Nephron (organoid): ENCODE measurements around the gene DNAAF6.
"Not testable (repeated sequence)": the region's sequence is repeated elsewhere in the genome, so short reads cannot be mapped to it uniquely, and the experiment has no call there.

Experiments
- H3K27ac Mint-ChIP-seq, 3 experiments: 2 replicates each; pipeline ENCODE4 v1.8.0; 2020; ENCODE audit warnings: mixed read lengths in 3 of 3, mild to moderate bottlenecking in 2 of 3, moderate library complexity in 1 of 3
- H3K27me3 Mint-ChIP-seq: 2 replicates; pipeline ENCODE4 v1.8.0; 2021; ENCODE audit warnings: low read depth, mild to moderate bottlenecking, moderate library complexity, mixed read lengths
- H3K36me3 Mint-ChIP-seq: 2 replicates; pipeline ENCODE4 v1.8.0; 2020; ENCODE audit warnings: low read depth, mixed read lengths
- H3K4me1 Mint-ChIP-seq: 2 replicates; pipeline ENCODE4 v1.8.0; 2020; ENCODE audit warnings: mixed read lengths
- H3K4me3 Mint-ChIP-seq, 3 experiments: 2 replicates each; pipeline ENCODE4 v1.8.0; 2020; ENCODE audit warnings: mild to moderate bottlenecking in 3 of 3, mixed read lengths in 3 of 3, moderate library complexity in 2 of 3
- H3K9me3 Mint-ChIP-seq: 2 replicates; pipeline ENCODE4 v1.8.0; 2020; ENCODE audit warnings: mixed read lengths
- TF ChIP-seq, protein P1 (sequence below), 3 experiments: fragments of 200-600 bp; sonication (generic); IDR thresholded peaks; one replicate each; pipeline ENCODE4 v1.5.0; 2021; ENCODE audit warnings: antibody characterized with exemption in 3 of 3; ENCODE audit not compliant: unreplicated experiment in 3 of 3

The DNAAF6 gene

GRCh38 chrX:107205770-107206696 lies at the start of gene DNAAF6, which contains the start of gene NUP62CL:
Gene DNAAF6 (plus strand): TSS chrX:107206611. CDS start chrX:107212876, 6,265 bp downstream.
Gene NUP62CL (minus strand): TSS chrX:107206433. CDS start chrX:107175146, 31,287 bp downstream.
- H3K36me3 Mint-ChIP-seq: no peaks in the 10 kb centered on the region
- peak within 1 kb of the TSS; percentile 86 to 91 (median 88) for H3K4me3 Mint-ChIP-seq
- TF ChIP-seq, protein P1, sequence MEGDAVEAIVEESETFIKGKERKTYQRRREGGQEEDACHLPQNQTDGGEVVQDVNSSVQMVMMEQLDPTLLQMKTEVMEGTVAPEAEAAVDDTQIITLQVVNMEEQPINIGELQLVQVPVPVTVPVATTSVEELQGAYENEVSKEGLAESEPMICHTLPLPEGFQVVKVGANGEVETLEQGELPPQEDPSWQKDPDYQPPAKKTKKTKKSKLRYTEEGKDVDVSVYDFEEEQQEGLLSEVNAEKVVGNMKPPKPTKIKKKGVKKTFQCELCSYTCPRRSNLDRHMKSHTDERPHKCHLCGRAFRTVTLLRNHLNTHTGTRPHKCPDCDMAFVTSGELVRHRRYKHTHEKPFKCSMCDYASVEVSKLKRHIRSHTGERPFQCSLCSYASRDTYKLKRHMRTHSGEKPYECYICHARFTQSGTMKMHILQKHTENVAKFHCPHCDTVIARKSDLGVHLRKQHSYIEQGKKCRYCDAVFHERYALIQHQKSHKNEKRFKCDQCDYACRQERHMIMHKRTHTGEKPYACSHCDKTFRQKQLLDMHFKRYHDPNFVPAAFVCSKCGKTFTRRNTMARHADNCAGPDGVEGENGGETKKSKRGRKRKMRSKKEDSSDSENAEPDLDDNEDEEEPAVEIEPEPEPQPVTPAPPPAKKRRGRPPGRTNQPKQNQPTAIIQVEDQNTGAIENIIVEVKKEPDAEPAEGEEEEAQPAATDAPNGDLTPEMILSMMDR (IDR thresholded peaks at IDR 0.05; ENCODE audit: unreplicated experiment in 3 of 3): no peak
- no peaks in the 10 kb centered on the region for H3K4me1 Mint-ChIP-seq
- peaks cover 14% of the 10 kb centered on the region for H3K27me3 Mint-ChIP-seq
- H3K9me3 Mint-ChIP-seq: peaks cover 6% of the 10 kb centered on the region
- peak within 1 kb of the TSS in 1 of 3 experiments; percentile 86 for H3K27ac Mint-ChIP-seq

DNA sequence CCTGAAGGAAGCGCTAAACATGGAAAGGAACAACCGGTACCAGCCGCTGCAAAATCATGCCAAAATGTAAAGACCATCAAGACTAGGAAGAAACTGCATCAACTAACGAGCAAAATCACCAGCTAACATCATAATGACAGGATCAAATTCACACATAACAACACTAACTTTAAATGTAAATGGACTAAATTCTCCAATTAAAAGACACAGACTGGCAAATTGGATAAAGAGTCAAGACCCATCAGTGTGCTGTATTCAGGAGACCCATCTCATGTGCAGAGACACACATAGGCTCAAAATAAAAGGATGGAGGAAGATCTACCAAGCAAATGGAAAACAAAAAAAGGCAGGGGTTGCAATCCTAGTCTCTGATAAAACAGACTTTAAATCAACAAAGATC lies 48.8 kb upstream of the DNAAF6 start:
- H3K4me1 Mint-ChIP-seq, H3K36me3 Mint-ChIP-seq, H3K9me3 Mint-ChIP-seq, H3K4me3 Mint-ChIP-seq, H3K27ac Mint-ChIP-seq, H3K27me3 Mint-ChIP-seq: not testable (repeated sequence)

DNA sequence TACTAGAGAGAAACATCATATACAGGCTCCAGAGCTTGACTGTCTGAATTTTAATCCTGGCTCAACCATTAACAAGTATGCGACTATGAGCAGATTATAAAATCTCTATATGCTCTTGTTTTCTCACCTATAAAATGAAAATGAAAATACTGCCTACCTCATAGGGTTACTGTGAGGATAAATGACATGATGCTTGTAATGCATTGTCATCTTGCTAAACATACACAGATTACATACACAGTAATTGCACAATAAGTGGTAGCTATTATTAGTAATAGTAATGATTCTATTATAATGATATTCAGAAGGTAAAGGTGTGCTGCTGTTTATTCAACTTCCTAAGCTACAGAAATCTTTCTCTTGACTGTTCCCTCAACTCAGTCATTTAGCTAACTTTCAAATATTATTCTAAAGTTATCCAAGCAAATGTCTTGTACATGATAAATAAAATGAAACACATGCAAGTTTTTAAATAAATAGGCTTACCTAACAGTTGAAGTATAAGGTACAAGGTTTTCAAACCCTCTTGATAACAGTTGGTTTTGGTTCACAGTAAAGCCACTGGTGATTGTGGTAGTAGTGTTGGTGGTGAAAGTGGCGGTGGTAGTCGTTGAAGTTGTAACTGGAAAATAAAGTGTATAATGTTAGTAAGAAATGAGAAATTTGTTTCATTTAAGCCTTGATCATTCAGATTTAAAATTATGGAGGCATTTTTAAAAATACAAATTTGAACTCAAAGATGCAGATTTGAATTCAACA lies 39.1 kb upstream of the DNAAF6 start:
- Mint-ChIP-seq H3K27ac (no peak overlapping the region), H3K36me3 (peaks cover 4% of the 10 kb centered on the region), H3K4me3 (no peak overlapping the region), H3K9me3 (peaks cover 10% of the 10 kb centered on the region), H3K27me3 (no peaks in the 10 kb centered on the region), H3K4me1 (no peaks in the 10 kb centered on the region)
- TF ChIP-seq, protein P1 (IDR thresholded peaks at IDR 0.05; ENCODE audit: unreplicated experiment in 3 of 3): no peak

GRCh38 chrX:107168257-107168656 lies 38.2 kb upstream of the DNAAF6 start:
- Mint-ChIP-seq H3K27ac (no peak overlapping the region), H3K36me3 (peaks cover 4% of the 10 kb centered on the region), H3K27me3 (no peaks in the 10 kb centered on the region), H3K9me3 (peaks cover 8% of the 10 kb centered on the region), H3K4me3 (no peak overlapping the region), H3K4me1 (no peaks in the 10 kb centered on the region)
- TF ChIP-seq, protein P1 (IDR thresholded peaks at IDR 0.05; ENCODE audit: unreplicated experiment in 3 of 3): no peak

GRCh38 chrX:107168712-107169111 lies 37.7 kb upstream of the DNAAF6 start:
- H3K36me3 Mint-ChIP-seq: peaks cover 4% of the 10 kb centered on the region
- no peaks in the 10 kb centered on the region for H3K27me3 Mint-ChIP-seq
- TF ChIP-seq, protein P1 (IDR thresholded peaks at IDR 0.05; ENCODE audit: unreplicated experiment in 3 of 3): no peak
- H3K27ac Mint-ChIP-seq: no peak overlapping the region
- H3K4me3 Mint-ChIP-seq: no peak overlapping the region
- peaks cover 8% of the 10 kb centered on the region for H3K9me3 Mint-ChIP-seq
- H3K4me1 Mint-ChIP-seq: no peaks in the 10 kb centered on the region

DNA sequence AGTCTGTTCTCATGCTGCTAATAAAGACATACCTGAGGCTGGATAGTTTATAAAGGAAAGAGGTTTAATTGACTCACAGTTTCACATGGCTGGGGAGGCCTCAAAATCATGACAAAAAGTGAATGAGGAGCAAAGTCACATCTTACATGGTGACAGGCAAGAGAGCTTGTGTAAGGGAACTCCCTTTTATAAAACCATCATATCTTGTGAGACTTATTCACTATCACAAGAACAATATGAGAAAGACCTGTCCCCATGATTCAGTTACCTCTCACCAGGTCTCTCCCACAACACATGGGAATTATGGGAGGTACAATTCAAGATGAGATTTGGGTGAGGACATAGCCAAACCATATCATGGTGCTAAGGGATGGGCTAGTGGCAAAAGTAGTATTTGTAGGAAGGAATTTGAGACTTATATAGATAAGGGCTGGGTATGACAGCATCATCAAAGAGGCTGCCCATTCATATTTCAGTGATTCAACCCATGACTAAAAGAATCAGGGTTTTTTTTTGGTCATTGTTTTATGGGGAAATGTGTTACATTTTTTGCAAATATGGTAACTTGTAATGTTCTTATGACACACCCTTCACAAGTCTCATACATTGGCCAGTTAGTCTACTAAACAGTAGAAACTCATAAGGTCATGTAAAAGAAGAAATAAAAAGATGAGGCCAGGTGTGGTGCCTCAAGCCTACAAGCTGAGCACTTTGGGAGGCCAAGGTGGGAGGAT lies 34.9 kb upstream of the DNAAF6 start:
- H3K27ac Mint-ChIP-seq: no peak overlapping the region
- no peak overlapping the region for H3K4me3 Mint-ChIP-seq
- no peaks in the 10 kb centered on the region for H3K36me3 Mint-ChIP-seq
- H3K27me3 Mint-ChIP-seq: no peaks in the 10 kb centered on the region
- no peaks in the 10 kb centered on the region for H3K4me1 Mint-ChIP-seq
- TF ChIP-seq, protein P1 (IDR thresholded peaks at IDR 0.05; ENCODE audit: unreplicated experiment in 3 of 3): no peak
- H3K9me3 Mint-ChIP-seq: no peaks in the 10 kb centered on the region
